ENCODE data around the gene SHISAL1. TPM values are rescaled to one million over a fixed set of nuclear protein-coding genes. Genes with fewer than 3 reads are reported as not detected.

Gene SHISAL1
- total RNA-seq, 1 experiment from 2014 or later = 2.4 TPM

GRCh38 chr22:44259366-44260215 is 53.2 kb downstream of the SHISAL1 start:
- no peaks in the 10 kb centered on the region for H3K4me1 ChIP-seq (replicated peaks)
- DNase-seq (ENCODE audit: low read depth in 1 of 2, low spot score in 2 of 2) = peak in 1 of 2 experiments; percentile 18
- H3K9me3 ChIP-seq (replicated peaks) = no peaks in the 10 kb centered on the region
- no peaks in the 10 kb centered on the region for H3K27me3 ChIP-seq (replicated peaks)
- H3K27ac ChIP-seq = no peak overlapping the region
- H3K36me3 ChIP-seq = no peaks in the 10 kb centered on the region
- no peak overlapping the region for H3K4me3 ChIP-seq

- DNase-seq (ENCODE audit: low read depth in 1 of 2, low spot score in 2 of 2) = peak in 1 of 2 experiments; percentile 20
- Histone ChIP-seq H3K4me1 (replicated peaks) (no peaks in the 10 kb centered on the region), H3K36me3 (no peaks in the 10 kb centered on the region), H3K9me3 (replicated peaks) (no peaks in the 10 kb centered on the region), H3K27me3 (replicated peaks) (no peaks in the 10 kb centered on the region), H3K27ac (no peak overlapping the region), H3K4me3 (no peak overlapping the region)
Observed at GRCh38 chr22:44256556-44257485, 55.9 kb downstream of the SHISAL1 start.

- H3K27me3 ChIP-seq (replicated peaks) = no peaks in the 10 kb centered on the region
- H3K36me3 ChIP-seq = no peaks in the 10 kb centered on the region
- no peak overlapping the region for H3K4me3 ChIP-seq
- peak in 1 of 2 experiments; percentile 19 for DNase-seq (ENCODE audit: low read depth in 1 of 2, low spot score in 2 of 2)
- no peaks in the 10 kb centered on the region for H3K4me1 ChIP-seq (replicated peaks)
- no peak overlapping the region for H3K27ac ChIP-seq
- H3K9me3 ChIP-seq (replicated peaks) = no peaks in the 10 kb centered on the region
Observed at GRCh38 chr22:44256085-44256484, 56.7 kb downstream of the SHISAL1 start.

GRCh38 chr22:44254811-44255210 is 57.9 kb downstream of the SHISAL1 start:
- Histone ChIP-seq H3K4me3 (no peak overlapping the region), H3K9me3 (replicated peaks) (no peaks in the 10 kb centered on the region), H3K36me3 (no peaks in the 10 kb centered on the region), H3K27ac (no peak overlapping the region), H3K4me1 (replicated peaks) (no peaks in the 10 kb centered on the region), H3K27me3 (replicated peaks) (no peaks in the 10 kb centered on the region)
- DNase-seq (ENCODE audit: low read depth in 1 of 2, low spot score in 2 of 2) = peak in 1 of 2 experiments; percentile 12

GRCh38 chr22:44249376-44250147 is 63.2 kb downstream of the SHISAL1 start:
- Histone ChIP-seq H3K9me3 (replicated peaks) (no peaks in the 10 kb centered on the region), H3K27me3 (replicated peaks) (no peaks in the 10 kb centered on the region), H3K4me1 (replicated peaks) (no peaks in the 10 kb centered on the region), H3K27ac (no peak overlapping the region), H3K4me3 (no peak overlapping the region), H3K36me3 (no peaks in the 10 kb centered on the region)
- DNase-seq (ENCODE audit: low read depth in 1 of 2, low spot score in 2 of 2) = no peak

- H3K9me3 ChIP-seq (replicated peaks) = no peaks in the 10 kb centered on the region
Observed at GRCh38 chr22:44248926-44249325, 63.8 kb downstream of the SHISAL1 start.

GRCh38 chr22:44247923-44248892 is 64.5 kb downstream of the SHISAL1 start:
- Histone ChIP-seq H3K4me3 (no peak overlapping the region), H3K27ac (no peak overlapping the region), H3K36me3 (no peaks in the 10 kb centered on the region), H3K27me3 (replicated peaks) (no peaks in the 10 kb centered on the region), H3K9me3 (replicated peaks) (no peaks in the 10 kb centered on the region), H3K4me1 (replicated peaks) (no peaks in the 10 kb centered on the region)
- peak in 1 of 2 experiments; percentile 25 for DNase-seq (ENCODE audit: low read depth in 1 of 2, low spot score in 2 of 2)

More at GRCh38 chr22:44248926-44249325, 63.8 kb downstream of the SHISAL1 start:
- H3K27me3 ChIP-seq (replicated peaks) = no peaks in the 10 kb centered on the region
- H3K4me1 ChIP-seq (replicated peaks) = no peaks in the 10 kb centered on the region
- DNase-seq (ENCODE audit: low read depth in 1 of 2, low spot score in 2 of 2) = no peak
- no peak overlapping the region for H3K27ac ChIP-seq
- no peak overlapping the region for H3K4me3 ChIP-seq
- H3K36me3 ChIP-seq = no peaks in the 10 kb centered on the region

- Histone ChIP-seq H3K9me3 (replicated peaks) (no peaks in the 10 kb centered on the region), H3K4me1 (replicated peaks) (no peaks in the 10 kb centered on the region), H3K27me3 (replicated peaks) (no peaks in the 10 kb centered on the region), H3K27ac (no peak overlapping the region), H3K36me3 (no peaks in the 10 kb centered on the region), H3K4me3 (no peak overlapping the region)
- DNase-seq (ENCODE audit: low read depth in 1 of 2, low spot score in 2 of 2) = peak in 1 of 2 experiments; percentile 32
Observed at GRCh38 chr22:44247346-44247745, 65.4 kb downstream of the SHISAL1 start.

GRCh38 chr22:44246615-44247326 is 66.0 kb downstream of the SHISAL1 start:
- Histone ChIP-seq H3K4me1 (replicated peaks) (no peaks in the 10 kb centered on the region), H3K27ac (no peak overlapping the region), H3K36me3 (no peaks in the 10 kb centered on the region), H3K4me3 (no peak overlapping the region), H3K9me3 (replicated peaks) (no peaks in the 10 kb centered on the region), H3K27me3 (replicated peaks) (no peaks in the 10 kb centered on the region)
- DNase-seq (ENCODE audit: low read depth in 1 of 2, low spot score in 2 of 2) = peak in 1 of 2 experiments; percentile 15

- Histone ChIP-seq H3K4me3 (no peak overlapping the region), H3K36me3 (no peaks in the 10 kb centered on the region), H3K9me3 (replicated peaks) (no peaks in the 10 kb centered on the region), H3K27ac (no peak overlapping the region), H3K27me3 (replicated peaks) (no peaks in the 10 kb centered on the region), H3K4me1 (replicated peaks) (no peaks in the 10 kb centered on the region)
- DNase-seq (ENCODE audit: low read depth in 1 of 2, low spot score in 2 of 2) = peak in 1 of 2 experiments; percentile 23
Observed at GRCh38 chr22:44245867-44246266, 66.9 kb downstream of the SHISAL1 start.

GRCh38 chr22:44245438-44245837 is 67.3 kb downstream of the SHISAL1 start:
- no peaks in the 10 kb centered on the region for H3K36me3 ChIP-seq
- no peaks in the 10 kb centered on the region for H3K4me1 ChIP-seq (replicated peaks)
- peak in 1 of 2 experiments; percentile 31 for DNase-seq (ENCODE audit: low read depth in 1 of 2, low spot score in 2 of 2)
- H3K4me3 ChIP-seq = no peak overlapping the region
- H3K27ac ChIP-seq = no peak overlapping the region
- no peaks in the 10 kb centered on the region for H3K9me3 ChIP-seq (replicated peaks)
- H3K27me3 ChIP-seq (replicated peaks) = no peaks in the 10 kb centered on the region

GRCh38 chr22:44244265-44244822 is 68.4 kb downstream of the SHISAL1 start:
- Histone ChIP-seq H3K9me3 (replicated peaks) (no peaks in the 10 kb centered on the region), H3K4me1 (replicated peaks) (no peaks in the 10 kb centered on the region), H3K36me3 (no peaks in the 10 kb centered on the region), H3K27ac (no peak overlapping the region), H3K27me3 (replicated peaks) (no peaks in the 10 kb centered on the region), H3K4me3 (no peak overlapping the region)
- no peak for DNase-seq (ENCODE audit: low read depth in 1 of 2, low spot score in 2 of 2)
